Measurements from ENCODE around the gene NTPCR.

- no peak for TF ChIP-seq CTCF (IDR thresholded peaks at IDR 0.05 in 8 of 11, conservative IDR thresholded peaks at IDR 0.05 in 3 of 11)
- TF ChIP-seq POLR2AphosphoS5 (IDR thresholded peaks at IDR 0.05): no peak
These were observed 55.7 kb downstream of the NTPCR start for GRCh38 chr1:233006108-233006507.
